H9 (cell line): ENCODE data around the gene SCUBE2. TPM values are rescaled to one million over a fixed set of nuclear protein-coding genes. Genes with fewer than 3 reads are reported as not detected.

Experiments used
- DNase-seq: peaks from one replicate; pipeline ENCODE4 v3.0.0-alpha.2; 2017
- H2AFZ ChIP-seq: one replicate; pipeline ENCODE4 v1.6.1; 2013; ENCODE audit warnings: mild to moderate bottlenecking, low read length, control low read depth, moderate library complexity
- H2AK5ac ChIP-seq: 2 replicates; pipeline ENCODE4 v1.6.1; 2013; ENCODE audit warnings: low read length, control low read depth, mixed read lengths; ENCODE audit not compliant: insufficient read length
- H2BK120ac ChIP-seq: one replicate; pipeline ENCODE4 v1.6.1; 2013; ENCODE audit warnings: low read depth, mild to moderate bottlenecking, low read length, control low read depth, inconsistent platforms; ENCODE audit not compliant: poor library complexity, severe bottlenecking
- H2BK12ac ChIP-seq: 2 replicates; pipeline ENCODE4 v1.6.1; 2013; ENCODE audit warnings: low read length, control low read depth, mixed read lengths, low read depth; ENCODE audit not compliant: insufficient read length
- H2BK15ac ChIP-seq: 2 replicates; pipeline ENCODE4 v1.6.1; 2013; ENCODE audit warnings: low read depth, low read length, control low read depth
- H2BK20ac ChIP-seq: one replicate; pipeline ENCODE4 v1.6.1; 2013; ENCODE audit warnings: low read depth, mild to moderate bottlenecking, low read length, control low read depth, inconsistent platforms; ENCODE audit not compliant: poor library complexity, severe bottlenecking
- H2BK5ac ChIP-seq: 2 replicates; pipeline ENCODE4 v1.6.1; 2013; ENCODE audit warnings: low read length, control low read depth, mixed read lengths; ENCODE audit not compliant: insufficient read length
- H3K14ac ChIP-seq: 2 replicates; pipeline ENCODE4 v1.6.1; 2013; ENCODE audit warnings: low read length, control low read depth; ENCODE audit not compliant: insufficient read depth
- H3K18ac ChIP-seq: 2 replicates; pipeline ENCODE4 v1.6.1; 2013; ENCODE audit warnings: low read depth, mild to moderate bottlenecking, mixed read lengths, low read length, control low read depth; ENCODE audit not compliant: insufficient read length
- H3K23ac ChIP-seq: 2 replicates; pipeline ENCODE4 v1.6.1; 2013; ENCODE audit warnings: low read length, control low read depth, mixed read lengths, low read depth; ENCODE audit not compliant: insufficient read length
- H3K23me2 ChIP-seq: 2 replicates; pipeline ENCODE4 v1.6.1; 2013; ENCODE audit warnings: low read depth, mild to moderate bottlenecking, mixed read lengths, low read length, control low read depth; ENCODE audit not compliant: insufficient read length, poor library complexity, severe bottlenecking
- H3K27ac ChIP-seq: 2 replicates; pipeline ENCODE4 v1.5.1; 2013; ENCODE audit warnings: low read length, control low read depth, mixed read lengths, low read depth; ENCODE audit not compliant: insufficient read length
- H3K27me3 ChIP-seq: 2 replicates; pipeline ENCODE4 v1.6.1; 2013; ENCODE audit warnings: low read length, control low read depth, inconsistent platforms; ENCODE audit not compliant: insufficient read depth
- H3K4ac ChIP-seq: 2 replicates; pipeline ENCODE4 v1.6.1; 2013; ENCODE audit warnings: low read depth, mild to moderate bottlenecking, control low read depth, inconsistent platforms, low read length, moderate library complexity
- H3K4me1 ChIP-seq: 2 replicates; pipeline ENCODE4 v1.6.1; 2013; ENCODE audit warnings: low read length, control low read depth, inconsistent platforms; ENCODE audit not compliant: insufficient read depth
- H3K4me2 ChIP-seq: 2 replicates; pipeline ENCODE4 v1.6.1; 2013; ENCODE audit warnings: low read length, control low read depth, mixed read lengths; ENCODE audit not compliant: insufficient read length, insufficient read depth
- H3K56ac ChIP-seq: 2 replicates; pipeline ENCODE4 v1.6.1; 2013; ENCODE audit warnings: low read depth, mild to moderate bottlenecking, mixed read lengths, low read length, control low read depth; ENCODE audit not compliant: insufficient read length
- H3K79me1 ChIP-seq: 2 replicates; pipeline ENCODE4 v1.6.1; 2013; ENCODE audit warnings: low read depth, mild to moderate bottlenecking, moderate library complexity, low read length, control low read depth, inconsistent platforms; ENCODE audit not compliant: insufficient read depth, poor library complexity, severe bottlenecking
- H3K79me2 ChIP-seq: 2 replicates; pipeline ENCODE4 v1.6.1; 2013; ENCODE audit warnings: low read length, control low read depth, inconsistent platforms; ENCODE audit not compliant: insufficient read depth
- H3K9ac ChIP-seq: 2 replicates; pipeline ENCODE4 v1.6.1; 2013; ENCODE audit warnings: low read length, control low read depth, mixed read lengths; ENCODE audit not compliant: insufficient read length; ENCODE audit errors: extremely low read depth
- H3K9me3 ChIP-seq: one replicate; pipeline ENCODE4 v1.6.1; 2013; ENCODE audit warnings: low read depth, low read length, inconsistent platforms; ENCODE audit not compliant: control insufficient read depth
- H3T11ph ChIP-seq: one replicate; pipeline ENCODE4 v1.6.1; 2013; ENCODE audit warnings: mild to moderate bottlenecking, low read length, control low read depth, inconsistent platforms
- H4K20me1 ChIP-seq: one replicate; pipeline ENCODE4 v1.6.1; 2013; ENCODE audit not compliant: control insufficient read depth, insufficient read length, insufficient read depth
- H4K5ac ChIP-seq: 2 replicates; pipeline ENCODE4 v1.6.1; 2013; ENCODE audit warnings: low read depth, mild to moderate bottlenecking, mixed read lengths, low read length, control low read depth; ENCODE audit not compliant: insufficient read length
- H4K8ac ChIP-seq: replicated peaks from 2 replicates; pipeline ENCODE4 v1.6.1; 2013; ENCODE audit warnings: low read length, control low read depth, mixed read lengths, low read depth; ENCODE audit not compliant: insufficient read length
- H4K91ac ChIP-seq: 2 replicates; pipeline ENCODE4 v1.6.1; 2013; ENCODE audit warnings: low read depth, mild to moderate bottlenecking, moderate library complexity, mixed read lengths, low read length, control low read depth; ENCODE audit not compliant: insufficient read length
- H3K27ac Mint-ChIP-seq, 3 experiments: 2 replicates in 2 of 3; 3 replicates in 1 of 3; pipeline ENCODE4 v1.8.0; 2020 to 2021; ENCODE audit warnings: mixed read lengths in 3 of 3, mild to moderate bottlenecking in 1 of 3, moderate library complexity in 1 of 3
- H3K27me3 Mint-ChIP-seq: 2 replicates; pipeline ENCODE4 v1.8.0; 2021; ENCODE audit warnings: low read depth, mild to moderate bottlenecking, moderate library complexity, mixed read lengths
- H3K36me3 Mint-ChIP-seq, 3 experiments: 2 replicates in 2 of 3; 3 replicates in 1 of 3; pipeline ENCODE4 v1.8.0; 2020 to 2021; ENCODE audit warnings: low read depth in 3 of 3, mixed read lengths in 3 of 3; ENCODE audit not compliant: insufficient read depth in 1 of 3
- H3K4me1 Mint-ChIP-seq, 2 experiments: 2 replicates each; pipeline ENCODE4 v1.8.0; 2020; ENCODE audit warnings: mixed read lengths in 2 of 2
- H3K4me3 Mint-ChIP-seq, 2 experiments: 2 replicates in 1 of 2; 3 replicates in 1 of 2; pipeline ENCODE4 v1.8.0; 2020 to 2021; ENCODE audit warnings: mild to moderate bottlenecking in 2 of 2, mixed read lengths in 2 of 2, moderate library complexity in 1 of 2
- H3K9me3 Mint-ChIP-seq, 2 experiments: 2 replicates in 1 of 2; 3 replicates in 1 of 2; pipeline ENCODE4 v1.8.0; 2020; ENCODE audit warnings: mild to moderate bottlenecking in 2 of 2, mixed read lengths in 2 of 2, moderate library complexity in 1 of 2
- WGBS: extraction: QIAGEN DNeasy Blood & Tissue Kit; methylation state at CpG from one replicate; pipeline ENCODE4 v1.1.7; 2013; ENCODE audit warnings: missing lambda C conversion rate, low lambda C conversion rate, mixed read lengths; ENCODE audit not compliant: insufficient read length; ENCODE audit errors: extremely low coverage; 5-methylcytosine and 5-hydroxymethylcytosine counted together
- total RNA-seq: library from RNA; stranded (reverse); gene quantifications from 2 replicates; pipeline ENCODE4 v1.2.1, GENCODE V29; 2021
- TF ChIP-seq, protein P1 (sequence below): fragments of 200-600 bp; sonication (generic); conservative IDR thresholded peaks from 3 replicates; pipeline ENCODE4 v1.8.0; 2021; ENCODE audit warnings: antibody characterized with exemption, mild to moderate bottlenecking

Gene SCUBE2
- total RNA-seq, 1 experiment from 2014 or later = 1.6 TPM

DNA sequence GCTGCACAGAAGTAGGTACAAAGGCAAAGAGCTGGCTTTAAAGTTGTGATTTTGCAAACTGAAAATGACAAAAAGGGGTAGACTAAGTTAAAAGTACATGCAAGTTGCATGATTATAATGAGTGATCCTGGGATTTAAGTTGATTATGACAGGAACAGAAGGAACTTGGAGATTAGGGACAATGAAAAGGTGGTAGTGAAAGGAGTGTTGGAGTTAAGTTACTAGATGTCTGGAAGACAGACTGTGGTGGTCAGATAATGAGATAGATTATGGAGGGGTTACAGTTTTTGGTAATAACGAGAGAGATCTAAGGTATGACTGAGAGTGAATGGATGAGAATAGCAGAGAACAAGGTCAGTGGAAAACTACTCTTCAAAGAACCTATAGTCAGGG is 119.5 kb downstream of the SCUBE2 start:
- WGBS = no CpG with 5 or more reads among the region's 1 CpG
- H4K8ac ChIP-seq = no peak overlapping the region
- H3K27ac ChIP-seq = no peak overlapping the region
- Mint-ChIP-seq H3K4me1 (no peaks in the 10 kb centered on the region), H3K36me3 (peaks cover 0 to 6% (median under 1%) of the 10 kb centered on the region in 3 experiments; a peak in 4 of 7 replicates), H3K9me3 (peaks cover under 1 to 5% of the 10 kb centered on the region in 2 experiments; a peak in 1 of 5 replicates), H3K4me3 (no peak overlapping the region), H3K27ac (no peak overlapping the region), H3K27me3 (no peaks in the 10 kb centered on the region; the same call in 1 of the 2 replicates)
- H2AFZ ChIP-seq = no peak overlapping the region
- H2AK5ac ChIP-seq = no peak overlapping the region
- H3K4me2 ChIP-seq = no peak overlapping the region
- H3K23ac ChIP-seq = no peak overlapping the region
- H4K91ac ChIP-seq = no peak overlapping the region
- no peak overlapping the region for H3K56ac ChIP-seq
- H2BK120ac ChIP-seq = no peak overlapping the region
- H2BK15ac ChIP-seq = no peak overlapping the region
- no peaks in the 10 kb centered on the region for H3K27me3 ChIP-seq
- TF ChIP-seq, protein P1, sequence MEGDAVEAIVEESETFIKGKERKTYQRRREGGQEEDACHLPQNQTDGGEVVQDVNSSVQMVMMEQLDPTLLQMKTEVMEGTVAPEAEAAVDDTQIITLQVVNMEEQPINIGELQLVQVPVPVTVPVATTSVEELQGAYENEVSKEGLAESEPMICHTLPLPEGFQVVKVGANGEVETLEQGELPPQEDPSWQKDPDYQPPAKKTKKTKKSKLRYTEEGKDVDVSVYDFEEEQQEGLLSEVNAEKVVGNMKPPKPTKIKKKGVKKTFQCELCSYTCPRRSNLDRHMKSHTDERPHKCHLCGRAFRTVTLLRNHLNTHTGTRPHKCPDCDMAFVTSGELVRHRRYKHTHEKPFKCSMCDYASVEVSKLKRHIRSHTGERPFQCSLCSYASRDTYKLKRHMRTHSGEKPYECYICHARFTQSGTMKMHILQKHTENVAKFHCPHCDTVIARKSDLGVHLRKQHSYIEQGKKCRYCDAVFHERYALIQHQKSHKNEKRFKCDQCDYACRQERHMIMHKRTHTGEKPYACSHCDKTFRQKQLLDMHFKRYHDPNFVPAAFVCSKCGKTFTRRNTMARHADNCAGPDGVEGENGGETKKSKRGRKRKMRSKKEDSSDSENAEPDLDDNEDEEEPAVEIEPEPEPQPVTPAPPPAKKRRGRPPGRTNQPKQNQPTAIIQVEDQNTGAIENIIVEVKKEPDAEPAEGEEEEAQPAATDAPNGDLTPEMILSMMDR = no peak
- no peaks in the 10 kb centered on the region for H3K23me2 ChIP-seq
- H3T11ph ChIP-seq = no peak overlapping the region
- H3K14ac ChIP-seq = no peak overlapping the region
- H2BK12ac ChIP-seq = no peak overlapping the region
- no peaks in the 10 kb centered on the region for H3K4me1 ChIP-seq
- no peaks in the 10 kb centered on the region for H3K79me1 ChIP-seq
- no peak for DNase-seq
- H4K5ac ChIP-seq = no peak overlapping the region
- no peak overlapping the region for H2BK5ac ChIP-seq
- no peaks in the 10 kb centered on the region for H3K79me2 ChIP-seq
- H3K4ac ChIP-seq = no peak overlapping the region
- H3K9me3 ChIP-seq = no peaks in the 10 kb centered on the region
- no peak overlapping the region for H3K18ac ChIP-seq
- no peaks in the 10 kb centered on the region for H4K20me1 ChIP-seq
- H2BK20ac ChIP-seq = no peak overlapping the region
- H3K9ac ChIP-seq = no peak overlapping the region
